Stimulated activated CD8-positive, alpha-beta memory T cell treated with anti-CD3 and anti-CD28 coated beads, Interleukin-15, amount 100 ng/mL, for 48 hours (primary cell): ENCODE data around the gene PRDM13.
"Not testable (repeated sequence)": the region's sequence is repeated elsewhere in the genome, so short reads cannot be mapped to it uniquely, and the experiment has no call there.

Source experiments
- DNase-seq, 2 donors: peaks; one replicate each; pipeline ENCODE4 v3.0.0-alpha.2; 2020; ENCODE audit warnings: low read depth in 2 of 2

The PRDM13 gene

GRCh38 chr6:99603421-99604165 lies 3.0 kb upstream of the PRDM13 start:
- no peak for DNase-seq

- DNase-seq = no peak
Observed at GRCh38 chr6:99604166-99605073, 2.2 kb upstream of the PRDM13 start.

GRCh38 chr6:99605074-99605734 lies 1.4 kb upstream of the PRDM13 start:
- no peak for DNase-seq

- no peak for DNase-seq
Observed at GRCh38 chr6:99605911-99606655, 550 bp upstream of the PRDM13 start.

GRCh38 chr6:99607416-99608036 lies 893 bp downstream of the PRDM13 start:
- DNase-seq = no peak

- no peak for DNase-seq
Observed at GRCh38 chr6:99608059-99608885, 1.6 kb downstream of the PRDM13 start.

DNA sequence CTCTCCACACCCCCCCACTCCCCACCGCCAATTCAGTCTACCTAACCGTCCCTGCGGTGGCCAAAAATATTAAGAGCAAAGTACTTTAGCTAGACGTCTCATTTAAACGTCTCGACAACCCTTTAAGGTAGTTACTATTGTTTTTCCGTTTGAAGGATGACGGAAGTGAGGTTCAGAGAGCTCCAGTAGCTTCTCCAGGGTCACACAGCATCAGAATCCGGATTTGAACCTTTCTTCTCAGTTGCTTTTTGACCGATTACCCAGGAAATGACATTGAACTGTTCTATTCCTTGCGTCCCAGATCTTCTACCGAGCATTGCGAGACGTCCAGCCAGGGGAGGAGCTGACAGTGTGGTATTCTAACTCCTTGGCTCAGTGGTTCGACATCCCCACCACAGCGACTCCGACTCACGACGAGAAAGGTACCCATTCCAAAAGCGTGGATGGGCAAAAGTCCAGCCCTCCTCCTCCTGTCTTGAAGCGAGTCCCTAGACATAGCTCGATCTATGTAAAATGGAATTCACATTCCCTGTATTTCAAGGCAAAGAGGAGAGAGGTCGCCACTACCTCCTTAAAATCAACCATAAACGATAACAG lies 2.4 kb downstream of the PRDM13 start:
- DNase-seq = no peak

GRCh38 chr6:99609905-99610489 lies 3.4 kb downstream of the PRDM13 start:
- DNase-seq = no peak

GRCh38 chr6:99611148-99611547 lies 4.5 kb downstream of the PRDM13 start:
- DNase-seq = no peak

DNA sequence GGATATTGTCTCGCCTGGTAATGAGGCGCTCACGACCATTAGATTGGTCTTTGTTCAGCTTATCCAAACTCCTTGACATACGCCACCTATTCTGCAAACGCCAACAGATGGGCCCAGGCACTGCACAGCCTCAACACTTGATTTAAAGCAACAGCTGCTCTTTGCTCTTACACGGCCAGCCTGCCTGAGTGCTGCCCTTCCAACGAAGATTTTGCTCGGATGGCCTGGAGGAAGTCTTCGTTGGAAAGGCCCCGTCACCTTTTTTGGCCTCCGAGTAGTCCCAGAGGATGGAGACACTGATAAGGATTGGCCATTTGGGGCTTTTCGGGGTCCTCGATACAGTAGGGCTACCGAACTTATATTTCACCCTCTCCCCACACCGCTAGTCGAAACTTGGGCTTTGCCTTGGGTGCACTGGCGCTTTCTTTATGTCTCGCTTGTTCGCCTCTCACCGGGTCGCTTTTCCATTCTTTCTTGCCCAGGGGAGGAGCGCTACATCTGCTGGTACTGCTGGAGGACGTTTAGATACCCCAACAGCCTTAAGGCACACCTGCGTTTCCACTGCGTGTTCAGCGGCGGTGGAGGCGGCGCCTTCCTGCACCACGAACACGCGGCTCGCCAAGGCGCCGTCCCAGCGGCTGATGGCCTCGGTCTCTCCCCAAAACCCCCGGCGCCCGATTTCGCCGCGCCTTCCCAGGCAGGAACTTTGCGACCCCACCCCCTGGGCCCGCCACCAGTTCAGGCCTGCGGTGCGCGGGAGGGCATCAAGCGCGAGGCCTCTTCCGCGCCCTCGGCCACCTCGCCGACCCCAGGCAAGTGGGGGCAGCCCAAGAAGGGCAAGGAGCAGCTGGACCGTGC lies 6.1 kb downstream of the PRDM13 start:
- no peak for DNase-seq

DNA sequence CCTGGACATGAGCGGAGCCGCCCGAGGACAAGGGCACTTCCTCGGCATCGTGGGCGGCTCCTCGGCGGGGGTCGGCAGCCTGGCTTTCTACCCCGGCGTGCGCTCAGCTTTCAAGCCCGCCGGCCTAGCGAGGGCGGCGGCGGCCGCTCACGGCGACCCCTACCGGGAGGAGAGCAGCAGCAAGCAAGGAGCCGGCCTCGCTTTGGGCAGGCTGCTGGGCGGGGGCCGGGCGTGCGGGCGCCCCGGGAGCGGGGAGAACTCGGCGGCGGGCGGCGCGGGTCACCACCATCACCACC lies 6.7 kb downstream of the PRDM13 start:
- no peak for DNase-seq

GRCh38 chr6:99613705-99614429 lies 7.2 kb downstream of the PRDM13 start:
- DNase-seq = no peak

GRCh38 chr6:99614430-99615186 lies 8.0 kb downstream of the PRDM13 start:
- DNase-seq = no peak

GRCh38 chr6:99617131-99617530 lies 10.5 kb downstream of the PRDM13 start:
- DNase-seq = no peak

DNA sequence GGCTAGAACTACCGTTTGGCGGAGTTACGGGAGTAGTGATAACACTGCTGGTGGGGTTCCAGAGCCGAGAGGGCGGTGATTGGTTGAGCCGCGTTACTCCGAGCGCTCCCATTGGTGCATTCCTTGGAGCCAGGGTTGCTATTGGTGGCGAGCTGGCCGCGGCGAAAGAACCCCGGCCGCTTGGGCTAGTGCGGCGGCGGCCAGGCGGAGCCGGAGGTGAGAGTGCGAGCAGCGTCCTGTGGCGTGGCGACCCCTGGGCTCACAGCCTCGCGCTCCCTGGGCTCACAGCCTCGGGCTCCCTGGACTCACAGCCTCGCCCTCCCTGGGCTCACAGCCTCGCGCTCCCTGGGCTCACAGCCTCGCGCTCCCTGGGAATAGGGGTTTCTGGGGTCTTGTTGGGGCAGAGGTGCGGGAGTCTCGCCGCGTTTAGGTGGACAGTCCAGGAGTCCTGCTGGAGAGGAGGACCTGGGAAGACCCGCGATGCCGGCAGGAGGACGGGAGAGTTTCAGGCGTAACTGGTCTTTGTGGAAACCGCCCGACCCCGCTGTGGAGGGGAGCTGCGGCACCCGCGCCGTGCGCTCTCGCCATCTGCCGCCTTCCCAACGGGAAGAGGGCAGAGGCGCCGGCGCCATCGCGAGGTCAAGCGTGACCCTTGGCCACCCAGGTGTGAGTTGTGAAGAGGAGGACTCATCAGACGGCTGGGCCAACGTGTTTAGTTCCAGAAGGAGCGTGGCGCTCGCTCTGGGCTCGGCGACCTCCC lies 12.2 kb downstream of the PRDM13 start:
- DNase-seq = no peak

GRCh38 chr6:99619409-99619762 lies 12.8 kb downstream of the PRDM13 start:
- DNase-seq = no peak

- not testable (repeated sequence) for DNase-seq
Observed at GRCh38 chr6:99622044-99622443, 15.4 kb downstream of the PRDM13 start.
